GM12878 (cell line): ENCODE data around the gene BNIP1. TPM values are rescaled to one million over a fixed set of nuclear protein-coding genes. Genes with fewer than 3 reads are reported as not detected.

Experiments
- ATAC-seq: fragments of 200-7000 bp; cut with Tn5 transposase; 3 replicates; pipeline ENCODE4 v1.9.1; 2020; ENCODE audit warnings: mild to moderate bottlenecking, moderate library complexity
- BruUV-seq: library from RNA; stranded (reverse); fragments of 400-500 nt; replicated peaks from 2 replicates; lab custom pipeline; 2021; lab: Mats Ljungman, UMichigan
- CTCF ChIA-PET: fragments of 300-600 bp; sonication (Branson Sonifier 250); formaldehyde crosslinking; extraction: SDS; loops from one replicate; lab custom pipeline; 2021; ENCODE audit warnings: inconsistent platforms; lab: Yijun Ruan, JAX
- POLR2A ChIA-PET: fragments of 350-600 bp; formaldehyde crosslinking; extraction: SDS; loops from one replicate; lab custom pipeline; 2021; ENCODE audit warnings: inconsistent platforms; lab: Charles Lee
- RAD21 ChIA-PET: fragments of 300-600 bp; sonication (Branson Sonifier 250); formaldehyde crosslinking; loops from one replicate; lab custom pipeline; 2023; ENCODE audit warnings: antibody characterized with exemption; ENCODE audit not compliant: unreplicated experiment; lab: Charles Lee
- SMC1A ChIA-PET: fragments of 300-600 bp; sonication (Branson Sonifier 250); formaldehyde crosslinking; loops from one replicate; lab custom pipeline; 2023; ENCODE audit not compliant: unreplicated experiment, uncharacterized antibody; lab: Charles Lee
- DNase-seq: peaks from one replicate; pipeline ENCODE4 v3.0.0-alpha.2; 2011; ENCODE audit warnings: low read depth, low spot score
- FAIRE-seq: peaks from 3 replicates; lab custom pipeline; 2011; peaks lifted over from hg19 to GRCh38; lab: Jason Lieb, UNC
- H2AFZ ChIP-seq: 2 replicates; pipeline ENCODE4 v1.6.0; 2011; ENCODE audit warnings: low read depth, low read length, control low read depth; ENCODE audit not compliant: control insufficient read depth
- H3K27ac ChIP-seq: 2 replicates; pipeline ENCODE4 v1.5.1; 2011; ENCODE audit warnings: control low read depth; ENCODE audit not compliant: control insufficient read depth, insufficient read depth
- H3K27me3 ChIP-seq, 2 experiments: replicated peaks in 1 of 2; 2 replicates each; pipeline versions ENCODE4 v1.6.0 to v1.6.1; 2011; ENCODE audit warnings: low read length in 1 of 2; ENCODE audit not compliant: control insufficient read depth in 2 of 2, insufficient read depth in 2 of 2
- H3K36me3 ChIP-seq, 2 experiments: 2 replicates each; pipeline ENCODE4 v1.5.1; 2011; ENCODE audit warnings: low read length in 1 of 2; ENCODE audit not compliant: control insufficient read depth in 2 of 2, insufficient read depth in 2 of 2
- H3K4me1 ChIP-seq: 2 replicates; pipeline ENCODE4 v1.6.1; 2011; ENCODE audit warnings: mild to moderate bottlenecking, low read length, moderate library complexity, mixed read lengths; ENCODE audit not compliant: control insufficient read depth, insufficient read depth
- H3K4me2 ChIP-seq: 2 replicates; pipeline ENCODE4 v1.6.0; 2011; ENCODE audit warnings: control low read depth; ENCODE audit not compliant: control insufficient read depth, insufficient read depth
- H3K4me3 ChIP-seq: fragments of 200-600 bp; sonication (generic); 2 replicates; pipeline ENCODE4 v1.5.1; 2016
- H3K79me2 ChIP-seq: 2 replicates; pipeline ENCODE4 v1.6.0; 2011; ENCODE audit warnings: low read length; ENCODE audit not compliant: control insufficient read depth, insufficient read depth
- H3K9ac ChIP-seq: 2 replicates; pipeline ENCODE4 v1.8.0; 2011; ENCODE audit warnings: low read length, control low read depth, mixed read lengths; ENCODE audit not compliant: control insufficient read depth, insufficient read depth
- H3K9me3 ChIP-seq: replicated peaks from 3 replicates; pipeline ENCODE4 v1.5.1; 2011; ENCODE audit warnings: mild to moderate bottlenecking, low read length; ENCODE audit not compliant: control insufficient read depth, insufficient read depth
- H4K20me1 ChIP-seq: 2 replicates; pipeline ENCODE4 v1.6.0; 2011; ENCODE audit not compliant: control insufficient read depth, insufficient read depth
- MYB ChIP-seq: fragments of 150-350 bp; IDR thresholded peaks from 2 replicates; pipeline ENCODE4 v1.6.1; 2014; ENCODE audit warnings: mild to moderate bottlenecking, low read depth, low read length, borderline replicate concordance
- NBN ChIP-seq: fragments of 450-650 bp; IDR thresholded peaks from 2 replicates; pipeline ENCODE4 v1.6.1; 2016
- PRDM15 ChIP-seq: fragments of 450-650 bp; formaldehyde crosslinking; IDR thresholded peaks from 2 replicates; pipeline ENCODE4 v1.4.0; 2020; ENCODE audit warnings: mild to moderate bottlenecking, moderate library complexity
- SMARCA5 ChIP-seq: fragments of 450-650 bp; IDR thresholded peaks from 2 replicates; pipeline ENCODE4 v1.6.1; 2017; ENCODE audit warnings: mild to moderate bottlenecking
- SPI1 ChIP-seq: IDR thresholded peaks from 2 replicates; pipeline ENCODE4 v1.6.1; 2011; ENCODE audit warnings: low read depth, mild to moderate bottlenecking, low read length, moderate library complexity, borderline replicate concordance; ENCODE audit not compliant: insufficient read depth
- USF2 ChIP-seq: IDR thresholded peaks from 2 replicates; pipeline ENCODE4 v1.6.1; 2011; ENCODE audit warnings: low read depth, low read length, improper control_type of control experiment, borderline replicate concordance
- ZBED1 ChIP-seq: IDR thresholded peaks from 2 replicates; pipeline ENCODE4 v1.6.1; 2016; ENCODE audit warnings: borderline replicate concordance
- WGBS: methylation state at CpG from one replicate; pipeline ENCODE4 v1.1.6; 2016; ENCODE audit warnings: low lambda C conversion rate; ENCODE audit not compliant: insufficient replicate concordance, insufficient coverage; ENCODE audit errors: missing lambda C conversion rate; 5-methylcytosine and 5-hydroxymethylcytosine counted together
- in situ Hi-C: fragments of 300-500 bp; cut with MboI; formaldehyde crosslinking; loops from 9 replicates; pipeline ENCODE4 v1.14.3; 2018; ENCODE audit warnings: mixed read lengths
- intact Hi-C: fragments of 100-400 bp; cut with micrococcal nuclease; formaldehyde crosslinking; loops from one replicate; pipeline ENCODE4 v1.14.2; 2022; ENCODE audit not compliant: unreplicated experiment
- polyA plus RNA-seq, 11 experiments: library from polyadenylated mRNA; depleted of rRNA in 4 of 11; unstranded in 6 of 11; stranded (reverse) in 5 of 11; fragments of >200 nt; fragmentation: Nextera tagmentation in 4 of 11; fragmentation: Illumina TruSeq in 1 of 11; extraction: Ambion mirVana in 4 of 11; extraction: Trizol in 1 of 11; gene quantifications; 1 replicate in 1 of 11; 2 replicates in 10 of 11; pipeline versions ENCODE4 v1.2.1 to v1.2.3, GENCODE V29; 2011 to 2016; ENCODE audit warnings: inconsistent platforms in 2 of 11, missing spikeins in 2 of 11, low read depth in 1 of 11
- total RNA-seq, 4 experiments: library from RNA; depleted of rRNA in 3 of 4; stranded (reverse); fragments of >200 nt in 3 of 4; fragmentation: Illumina TruSeq in 1 of 4; extraction: Trizol in 1 of 4; gene quantifications; 2 replicates each; pipeline versions ENCODE4 v1.2.1 to v1.2.3, GENCODE V29; 2013 to 2021
- TF ChIP-seq, protein P1 (sequence below): IDR thresholded peaks from 2 replicates; pipeline ENCODE4 v1.6.1; 2012; ENCODE audit warnings: mild to moderate bottlenecking, low read depth, low read length

BNIP1 gene
- total and polyA plus RNA-seq, 10 of the 15 experiments (the other 5 are each of a cell fraction or from before 2014, with no cell fraction given) = 20.5 to 62.5 (median 27.4) TPM

GRCh38 chr5:173140769-173141168 lies 3.6 kb upstream of the BNIP1 start:
- CTCF ChIA-PET = no interaction called here
- POLR2A ChIA-PET = interaction anchor here (1.2 kb wide), 1 partner anchor 157 kb away, joined by 3 read pairs; the partner anchor contains the start of gene ATP6V0E1
- no peak overlapping the region for H3K27ac ChIP-seq
- H2AFZ ChIP-seq = no peak overlapping the region
- no peak for DNase-seq
- in situ Hi-C loops (loop anchor here (5.0 kb wide), 1 partner anchor 158 kb away; the partner anchor contains the start of gene ATP6V0E1), intact Hi-C loops (no loop called here)
- RAD21 ChIA-PET = interaction anchor here (2.0 kb wide), 1 partner anchor 157 kb away, joined by 10 read pairs; the partner anchor contains the start of gene ATP6V0E1
- ATAC-seq = no peak
- no peak overlapping the region for H3K9ac ChIP-seq
- H3K79me2 ChIP-seq = peaks cover 7% of the 10 kb centered on the region
- BruUV-seq = no TSS peak
- no peaks in the 10 kb centered on the region for H3K9me3 ChIP-seq
- no peak overlapping the region for H3K4me2 ChIP-seq
- TF ChIP-seq NBN = no peak
- TF ChIP-seq MYB = no peak
- TF ChIP-seq, protein P1, sequence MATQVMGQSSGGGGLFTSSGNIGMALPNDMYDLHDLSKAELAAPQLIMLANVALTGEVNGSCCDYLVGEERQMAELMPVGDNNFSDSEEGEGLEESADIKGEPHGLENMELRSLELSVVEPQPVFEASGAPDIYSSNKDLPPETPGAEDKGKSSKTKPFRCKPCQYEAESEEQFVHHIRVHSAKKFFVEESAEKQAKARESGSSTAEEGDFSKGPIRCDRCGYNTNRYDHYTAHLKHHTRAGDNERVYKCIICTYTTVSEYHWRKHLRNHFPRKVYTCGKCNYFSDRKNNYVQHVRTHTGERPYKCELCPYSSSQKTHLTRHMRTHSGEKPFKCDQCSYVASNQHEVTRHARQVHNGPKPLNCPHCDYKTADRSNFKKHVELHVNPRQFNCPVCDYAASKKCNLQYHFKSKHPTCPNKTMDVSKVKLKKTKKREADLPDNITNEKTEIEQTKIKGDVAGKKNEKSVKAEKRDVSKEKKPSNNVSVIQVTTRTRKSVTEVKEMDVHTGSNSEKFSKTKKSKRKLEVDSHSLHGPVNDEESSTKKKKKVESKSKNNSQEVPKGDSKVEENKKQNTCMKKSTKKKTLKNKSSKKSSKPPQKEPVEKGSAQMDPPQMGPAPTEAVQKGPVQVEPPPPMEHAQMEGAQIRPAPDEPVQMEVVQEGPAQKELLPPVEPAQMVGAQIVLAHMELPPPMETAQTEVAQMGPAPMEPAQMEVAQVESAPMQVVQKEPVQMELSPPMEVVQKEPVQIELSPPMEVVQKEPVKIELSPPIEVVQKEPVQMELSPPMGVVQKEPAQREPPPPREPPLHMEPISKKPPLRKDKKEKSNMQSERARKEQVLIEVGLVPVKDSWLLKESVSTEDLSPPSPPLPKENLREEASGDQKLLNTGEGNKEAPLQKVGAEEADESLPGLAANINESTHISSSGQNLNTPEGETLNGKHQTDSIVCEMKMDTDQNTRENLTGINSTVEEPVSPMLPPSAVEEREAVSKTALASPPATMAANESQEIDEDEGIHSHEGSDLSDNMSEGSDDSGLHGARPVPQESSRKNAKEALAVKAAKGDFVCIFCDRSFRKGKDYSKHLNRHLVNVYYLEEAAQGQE = no peak
- no peak for TF ChIP-seq SMARCA5
- no peak for TF ChIP-seq USF2
- no peak for TF ChIP-seq ZBED1
- no peak for TF ChIP-seq SPI1
- TF ChIP-seq PRDM15 (CRISPR knock-in tag) = no peak
- H3K27me3 ChIP-seq = no peaks in the 10 kb centered on the region
- FAIRE-seq = no peak
- SMC1A ChIA-PET = interaction anchor here (0.6 to 0.9 kb wide), 2 partner anchors 23 to 143 kb away, joined by 3 read pairs; no protein-coding TSS in a partner anchor
- 53% methylated on average over 4 of the region's 4 CpGs for WGBS
- H3K4me1 ChIP-seq = no peaks in the 10 kb centered on the region; the same call in 1 of the 2 replicates
- H3K4me3 ChIP-seq = no peak overlapping the region
- no peaks in the 10 kb centered on the region for H4K20me1 ChIP-seq
- H3K36me3 ChIP-seq = no peaks in the 10 kb centered on the region
